Psoas muscle (tissue), 8 donors: ENCODE results near the gene APOBEC3A. TPM values are rescaled to one million over a fixed set of nuclear protein-coding genes. Genes with fewer than 3 reads are reported as not detected.
"Not testable (repeated sequence)": the region's sequence is repeated elsewhere in the genome, so short reads cannot be mapped to it uniquely, and the experiment has no call there.

Experiments
- ATAC-seq, 4 donors: fragments of 200-7000 bp; cut with Tn5 transposase; one replicate each; pipeline ENCODE4 v1.9.1; 2020; ENCODE audit warnings: moderate library complexity in 3 of 4, mild to moderate bottlenecking in 2 of 4
- DNase-seq, 2 donors: peaks; one replicate each; pipeline ENCODE4 v3.0.0-alpha.2; 2020
- H3K27ac ChIP-seq: fragments of 200-600 bp; one replicate; pipeline ENCODE4 v1.8.0; 2022
- H3K27me3 ChIP-seq, 3 donors: fragments of 200-600 bp in 1 of 3; one replicate each; pipeline versions ENCODE4 v1.6.1 to v1.8.0; 2013 to 2022; ENCODE audit warnings: low read length in 2 of 3, mild to moderate bottlenecking in 2 of 3, moderate library complexity in 1 of 3; ENCODE audit not compliant: insufficient read depth in 3 of 3
- H3K36me3 ChIP-seq, 2 donors: fragments of 200-600 bp in 1 of 2; one replicate each; pipeline versions ENCODE4 v1.6.1 to v1.8.0; 2013 to 2022; ENCODE audit warnings: low read depth in 1 of 2, mild to moderate bottlenecking in 1 of 2, moderate library complexity in 1 of 2; ENCODE audit not compliant: insufficient read depth in 1 of 2
- H3K4me1 ChIP-seq: fragments of 200-600 bp; one replicate; pipeline ENCODE4 v1.8.0; 2022
- H3K4me3 ChIP-seq: fragments of 200-600 bp; one replicate; pipeline ENCODE4 v1.8.0; 2022; ENCODE audit warnings: mild to moderate bottlenecking
- H3K9me3 ChIP-seq: fragments of 200-600 bp; one replicate; pipeline ENCODE4 v1.8.0; 2022
- CTCF ChIP-seq: fragments of 200-600 bp; IDR thresholded peaks from one replicate; pipeline ENCODE4 v1.8.0; 2022; ENCODE audit warnings: antibody characterized with exemption
- WGBS, 3 donors: extraction: QIAGEN DNeasy Blood & Tissue Kit; methylation state at CpG; one replicate each; pipeline versions ENCODE4 v1.1.6 to v1.1.7; 2013; 5-methylcytosine and 5-hydroxymethylcytosine counted together
- intact Hi-C, 2 donors: fragments of 100-400 bp; cut with DNase I; formaldehyde crosslinking; loops; one replicate each; pipeline versions ENCODE4 v1.11.0 to v1.14.2; 2022
- polyA plus RNA-seq, 3 donors: library from polyadenylated mRNA; stranded (reverse); fragments of 200-250 nt; gene quantifications; one replicate each; pipeline ENCODE4 v1.2.3, GENCODE V29; 2013
- total RNA-seq, 4 donors: library from RNA; stranded (reverse); fragmentation: NEBNext Ultra II Directional in 2 of 4; extraction: Animal tissue kit (Norgen Biotek cat#: 25700) in 2 of 4; gene quantifications; one replicate each; pipeline versions ENCODE4 v1.2.1 to v1.2.4, GENCODE V29; 2021 to 2023
- donor health status: healthy with polysubstance abuse.
- donor health status: DM: no; HTN: no; CAD: no; lungs with moderate emphysema.
- donor health status: Bipolar disorder and iron deficiency.
- donor health status: healthy.
- donor health status: DM: yes; HTN: yes; CAD: no.
- donor health status: DM: no; HTN: no; CAD: no.
- donor health status: DM: no; HTN: no; CAD: no.
- donor health status: DM: yes; HTN: yes; CAD: no.

APOBEC3A gene
- total and polyA plus RNA-seq, 7 donors = 0.09 to 0.76 (median 0.22) TPM; not detected in 1

GRCh38 chr22:38973289-38974169 is 16.1 kb downstream of the APOBEC3A start:
- ATAC-seq = peak in 3 of 4 donors; percentile 34 to 62 (median 57)
- TF ChIP-seq CTCF = peak; percentile 38
- H3K36me3 ChIP-seq = no peaks in the 10 kb centered on the region
- intact Hi-C loops = no loop called here
- no peaks in the 10 kb centered on the region for H3K4me1 ChIP-seq
- no peak overlapping the region for H3K27ac ChIP-seq
- no peaks in the 10 kb centered on the region for H3K9me3 ChIP-seq
- 45 to 48% (median 48%) methylated on average over 15 of the region's 15 CpGs for WGBS, 3 donors
- no peak overlapping the region for H3K4me3 ChIP-seq
- H3K27me3 ChIP-seq = peaks cover 0 to 3% (median 0%) of the 10 kb centered on the region in 3 donors
- peak in 1 of 2 donors; percentile 46 for DNase-seq

GRCh38 chr22:38974170-38974825 is 16.9 kb downstream of the APOBEC3A start:
- ATAC-seq = no peak
- 70 to 82% (median 75%) methylated on average over 17 to 18 of the region's 18 CpGs for WGBS, 3 donors
- H3K9me3 ChIP-seq = no peaks in the 10 kb centered on the region
- H3K4me3 ChIP-seq = no peak overlapping the region
- no peak overlapping the region for H3K27ac ChIP-seq
- H3K4me1 ChIP-seq = no peaks in the 10 kb centered on the region
- H3K27me3 ChIP-seq = peaks cover 0 to 3% (median 0%) of the 10 kb centered on the region in 3 donors
- TF ChIP-seq CTCF = no peak
- intact Hi-C loops = no loop called here
- no peaks in the 10 kb centered on the region for H3K36me3 ChIP-seq
- peak in 1 of 2 donors; percentile 30 for DNase-seq

GRCh38 chr22:38974826-38975175 is 17.4 kb downstream of the APOBEC3A start:
- H3K36me3 ChIP-seq = no peaks in the 10 kb centered on the region
- no peaks in the 10 kb centered on the region for H3K4me1 ChIP-seq
- H3K9me3 ChIP-seq = no peaks in the 10 kb centered on the region
- 80 to 82% (median 82%) methylated on average over 7 of the region's 7 CpGs for WGBS, 3 donors
- no peak overlapping the region for H3K27ac ChIP-seq
- no peak overlapping the region for H3K4me3 ChIP-seq
- H3K27me3 ChIP-seq = no peaks in the 10 kb centered on the region
- intact Hi-C loops = no loop called here
- ATAC-seq = no peak
- TF ChIP-seq CTCF = no peak
- DNase-seq = no peak

GRCh38 chr22:38977289-38977688 is 19.9 kb downstream of the APOBEC3A start:
- ATAC-seq, intact Hi-C loops, H3K4me3 ChIP-seq, H3K9me3 ChIP-seq, H3K36me3 ChIP-seq, H3K4me1 ChIP-seq, H3K27me3 ChIP-seq, H3K27ac ChIP-seq: not testable (repeated sequence)
- whole genome bisulfite sequencing, 3 donors = 79 to 98% (median 96%) methylated on average over 4 of the region's 4 CpGs
- peak in 1 of 2 donors; percentile 7 for DNase-seq

GRCh38 chr22:38980587-38980986 is 23.2 kb downstream of the APOBEC3A start:
- 74 to 78% (median 74%) methylated on average over 10 of the region's 10 CpGs for WGBS, 3 donors
- H3K9me3 ChIP-seq, intact Hi-C loops, H3K27ac ChIP-seq, H3K4me3 ChIP-seq, H3K4me1 ChIP-seq, H3K36me3 ChIP-seq, H3K27me3 ChIP-seq, ATAC-seq: not testable (repeated sequence)
- peak in 1 of 2 donors; percentile 6 for DNase-seq
